Amygdala (tissue), 56 donors: ENCODE data around the gene MR1.
A peak's percentile ranks its signal among the peaks of the same experiment; 100 is the strongest.
"Not testable (repeated sequence)": the region's sequence is repeated elsewhere in the genome, so short reads cannot be mapped to it uniquely, and the experiment has no call there.

Experiments used
- DNase-seq, 56 donors: peaks; one replicate each; lab custom pipeline; 2025; lab: John Stamatoyannopoulos, UW

MR1 gene

GRCh38 chr1:181028196-181028595 is 5.6 kb upstream of the MR1 start:
- no peak for DNase-seq

GRCh38 chr1:181028615-181029014 is 5.2 kb upstream of the MR1 start:
- no peak for DNase-seq

GRCh38 chr1:181032535-181032934 is 1.2 kb upstream of the MR1 start:
- DNase-seq, result no peak

- DNase-seq, result peak in 24 of 56 donors; percentile 4 to 57 (median 16)
Observed at GRCh38 chr1:181033128-181033798, 520 bp upstream of the MR1 start.

GRCh38 chr1:181035210-181035609 is 1.4 kb downstream of the MR1 start:
- DNase-seq, result not testable (repeated sequence)

GRCh38 chr1:181036107-181036836 is 2.5 kb downstream of the MR1 start:
- no peak for DNase-seq

- no peak for DNase-seq
Observed at GRCh38 chr1:181037386-181037785, 3.6 kb downstream of the MR1 start.

- DNase-seq, result peak in 27 of 56 donors; percentile 2 to 51 (median 20)
Observed at GRCh38 chr1:181038399-181038873, 4.7 kb downstream of the MR1 start.

- DNase-seq, result no peak
Observed at GRCh38 chr1:181040284-181040865, 6.6 kb downstream of the MR1 start.

GRCh38 chr1:181043025-181043888 is 9.5 kb downstream of the MR1 start:
- DNase-seq, result no peak

- DNase-seq, result no peak
Observed at GRCh38 chr1:181044449-181044966, 10.7 kb downstream of the MR1 start.

GRCh38 chr1:181045946-181046345 is 12.2 kb downstream of the MR1 start:
- not testable (repeated sequence) for DNase-seq

- no peak for DNase-seq
Observed at GRCh38 chr1:181049378-181049777, 15.6 kb downstream of the MR1 start.

GRCh38 chr1:181050922-181051321 is 17.1 kb downstream of the MR1 start:
- no peak for DNase-seq

- no peak for DNase-seq
Observed at GRCh38 chr1:181056560-181056959, 22.8 kb downstream of the MR1 start.

- no peak for DNase-seq
Observed at GRCh38 chr1:181057079-181057478, 23.3 kb downstream of the MR1 start.

GRCh38 chr1:181059435-181059834 is 25.7 kb downstream of the MR1 start:
- DNase-seq, result no peak

GRCh38 chr1:181060066-181060465 is 26.3 kb downstream of the MR1 start:
- DNase-seq, result no peak

- not testable (repeated sequence) for DNase-seq
Observed at GRCh38 chr1:181060947-181061346, 27.2 kb downstream of the MR1 start.

GRCh38 chr1:181061487-181061886 is 27.7 kb downstream of the MR1 start:
- no peak for DNase-seq
